Stimulated activated CD8-positive, alpha-beta memory T cell treated with anti-CD3 and anti-CD28 coated beads, Interleukin-7, amount 100 ng/mL, for 24 hours (primary cell): ENCODE data around the gene ZNF48.
"Not testable (repeated sequence)": the region's sequence is repeated elsewhere in the genome, so short reads cannot be mapped to it uniquely, and the experiment has no call there.

Experiments
- DNase-seq: peaks from one replicate; pipeline ENCODE4 v3.0.0-alpha.2; 2020; ENCODE audit warnings: low read depth

Gene ZNF48

GRCh38 chr16:30378236-30379157, 16.7 kb upstream of the ZNF48 start:
- peak; percentile 99 for DNase-seq

GRCh38 chr16:30379158-30379783, 15.9 kb upstream of the ZNF48 start:
- no peak for DNase-seq

- no peak for DNase-seq
These were observed 15.0 kb upstream of the ZNF48 start for GRCh38 chr16:30380072-30380802.

DNA sequence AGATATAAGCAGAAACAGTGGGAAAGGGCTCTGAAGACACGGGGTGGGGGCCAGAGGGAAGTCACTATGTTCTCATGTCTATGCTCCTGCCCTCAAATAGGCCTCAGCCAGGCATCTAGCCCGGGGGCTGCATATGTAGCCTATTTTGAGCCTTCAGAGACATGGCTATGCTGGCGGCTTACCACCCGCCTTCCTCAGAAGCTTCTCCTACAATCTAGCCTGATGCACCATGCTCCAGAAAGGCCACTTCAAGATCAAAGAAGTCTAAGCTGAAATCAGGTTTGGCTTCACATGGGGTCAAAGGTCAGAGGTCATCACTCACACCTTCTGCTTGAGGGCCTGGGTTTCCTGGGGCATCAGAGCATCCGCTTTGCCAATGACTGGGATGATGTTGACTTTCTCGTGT, 14.4 kb upstream of the ZNF48 start:
- DNase-seq: no peak

DNA sequence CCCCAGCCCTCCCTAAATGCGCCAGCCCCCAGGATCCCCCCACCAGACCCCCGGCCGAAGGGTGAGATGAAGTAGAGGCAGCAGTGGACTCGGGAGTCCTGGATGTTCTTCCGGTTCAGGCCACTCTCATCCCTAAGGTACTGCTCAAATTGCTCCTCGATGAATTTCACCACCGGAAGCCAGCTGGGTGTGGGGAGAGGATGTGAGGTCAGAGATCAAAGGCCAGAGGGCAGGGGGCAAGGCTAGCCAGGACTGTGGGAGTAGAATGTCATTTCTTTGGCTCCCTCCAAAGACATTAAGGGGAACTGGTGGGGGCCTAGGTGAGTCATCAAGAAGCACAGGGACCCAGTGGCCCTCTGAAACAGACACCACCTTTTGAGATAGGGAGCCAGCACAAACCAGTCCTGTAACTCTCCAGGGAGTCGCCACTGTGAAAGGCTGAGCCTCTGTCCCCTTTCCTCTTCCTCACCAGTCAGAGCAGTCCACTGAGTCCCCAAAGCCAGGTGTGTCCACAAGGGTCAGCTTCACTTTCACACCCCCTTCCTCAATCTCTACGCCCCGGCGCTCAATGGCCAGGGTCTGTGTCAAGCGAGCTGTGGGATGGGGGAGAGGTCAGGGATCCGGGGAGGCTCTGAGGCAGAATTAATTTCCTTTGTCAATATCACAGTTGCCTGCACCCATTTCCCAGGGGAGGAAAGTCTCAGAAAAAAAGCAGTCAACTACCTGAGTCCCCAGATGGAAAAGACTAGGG, 13.8 kb upstream of the ZNF48 start:
- DNase-seq: no peak

DNA sequence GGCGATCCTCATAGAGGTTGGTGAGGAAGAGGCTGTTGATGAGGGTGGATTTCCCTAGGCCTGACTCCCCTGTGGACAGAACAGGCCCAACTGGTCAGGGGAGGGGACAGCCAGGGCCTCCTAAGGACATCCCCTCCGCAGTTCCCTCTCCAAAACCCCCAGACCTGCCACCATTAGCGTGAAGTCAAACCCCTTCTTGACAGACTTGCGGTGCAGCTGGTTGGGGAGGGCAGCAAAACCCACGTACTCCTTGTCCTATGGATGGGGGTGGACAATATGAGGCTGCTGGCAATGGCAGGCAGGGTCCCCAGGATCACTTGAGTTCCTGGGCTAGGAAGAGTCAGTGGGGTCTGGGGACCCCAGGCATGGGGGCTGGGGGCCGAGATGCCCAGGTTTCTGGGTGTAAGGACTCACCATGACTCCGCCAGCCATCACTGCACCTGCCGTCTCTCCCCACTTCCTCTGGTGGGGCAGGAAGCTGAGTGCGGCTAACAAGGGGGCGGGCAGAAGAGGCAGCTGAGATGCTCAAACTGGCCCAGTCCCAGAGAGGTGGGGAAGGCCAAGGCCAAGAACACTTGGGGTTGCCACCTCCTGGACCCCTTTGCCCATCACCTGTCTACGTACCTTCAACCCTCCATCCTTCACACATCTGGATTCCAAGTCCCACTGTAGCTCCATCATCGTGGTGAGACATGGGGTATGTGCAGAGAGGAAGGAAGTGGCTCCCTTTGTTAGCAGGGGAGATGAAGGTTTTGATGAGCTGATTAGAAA, 12.9 kb upstream of the ZNF48 start, which contains the start of gene SEPTIN1:
TSS of gene SEPTIN1 (minus strand) at position 451 of the 771 bp plus-strand sequence. CDS start at position 432, 19 bp downstream.
- DNase-seq: no peak

DNA sequence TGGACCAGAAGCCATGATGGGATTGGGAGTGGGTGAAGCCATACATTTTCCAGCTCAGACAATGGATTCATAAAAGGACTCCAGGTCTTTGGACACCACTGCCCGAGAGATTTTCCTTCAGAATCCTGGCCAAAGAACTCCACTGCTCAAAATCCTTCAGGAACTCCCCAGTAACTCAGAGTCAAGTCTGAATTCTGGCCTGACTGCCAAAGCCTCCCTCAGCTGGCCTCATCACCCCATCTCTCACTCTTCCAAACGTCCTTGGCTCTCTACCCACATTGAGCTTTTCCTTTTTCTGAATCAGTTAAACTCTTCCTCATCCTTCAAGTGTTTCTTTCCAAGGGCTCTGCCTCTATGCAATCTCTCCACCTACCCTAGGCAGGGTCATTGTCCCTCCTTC, 11.7 kb upstream of the ZNF48 start:
- DNase-seq: no peak

GRCh38 chr16:30394592-30395154, 547 bp upstream of the ZNF48 start:
- no peak for DNase-seq

- no peak for DNase-seq
These were observed 869 bp downstream of the ZNF48 start for GRCh38 chr16:30395992-30396585.

DNA sequence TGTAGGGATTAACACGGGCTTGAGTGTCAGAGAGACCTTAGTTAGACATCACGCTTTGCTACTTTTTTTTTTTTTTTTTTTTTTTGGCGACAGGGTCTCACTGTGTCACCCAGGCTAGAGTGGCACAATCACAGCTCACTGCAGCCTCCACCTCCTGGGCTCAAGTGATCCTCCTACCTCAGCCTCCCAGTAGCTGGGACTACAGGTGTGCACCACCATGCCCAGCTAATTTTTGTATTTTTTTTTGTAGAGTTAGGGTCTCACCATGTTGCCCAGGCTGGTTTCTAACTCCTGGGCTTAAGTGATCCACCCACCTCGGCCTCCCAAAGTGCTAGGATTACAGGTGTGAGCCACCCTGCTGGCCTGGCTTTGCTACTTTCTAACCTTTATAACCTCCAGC, 1.4 kb downstream of the ZNF48 start:
- not testable (repeated sequence) for DNase-seq

- DNase-seq: no peak
These were observed 1.8 kb downstream of the ZNF48 start for GRCh38 chr16:30397056-30397455.

GRCh38 chr16:30397776-30398660, 2.8 kb downstream of the ZNF48 start:
- DNase-seq: no peak

DNA sequence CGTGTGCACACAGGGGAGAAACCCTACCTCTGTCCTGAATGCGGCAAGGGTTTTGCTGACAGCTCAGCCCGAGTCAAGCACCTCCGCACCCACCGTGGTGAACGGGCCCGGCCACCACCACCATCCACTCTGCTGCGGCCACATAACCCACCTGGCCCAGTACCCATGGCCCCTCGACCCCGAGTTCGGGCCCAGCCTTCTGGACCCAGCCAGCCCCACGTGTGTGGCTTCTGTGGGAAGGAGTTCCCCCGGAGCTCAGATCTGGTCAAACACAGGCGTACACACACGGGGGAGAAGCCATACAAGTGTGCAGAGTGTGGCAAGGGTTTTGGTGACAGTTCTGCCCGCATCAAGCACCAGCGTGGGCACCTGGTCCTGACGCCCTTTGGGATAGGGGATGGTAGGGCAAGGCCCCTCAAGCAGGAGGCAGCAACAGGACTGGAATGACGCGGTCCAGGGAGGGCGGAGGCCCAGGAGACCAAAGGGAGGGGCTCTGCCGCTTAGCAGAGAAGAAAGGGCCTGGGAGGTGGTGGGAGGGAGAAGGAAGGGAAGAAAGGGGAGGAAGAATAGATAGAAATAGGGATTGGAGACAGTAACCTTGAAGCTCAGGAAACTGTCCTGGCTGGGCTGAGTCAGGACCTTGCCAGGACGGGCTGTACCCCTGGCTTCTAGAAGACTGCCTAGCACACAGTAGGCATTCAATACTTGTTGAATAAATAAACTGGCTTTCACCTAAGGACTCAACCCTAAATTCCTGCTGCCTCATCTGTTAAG, 3.6 kb downstream of the ZNF48 start:
- no peak for DNase-seq

GRCh38 chr16:30399435-30400186, 4.4 kb downstream of the ZNF48 start:
- DNase-seq: no peak

- no peak for DNase-seq
These were observed 6.7 kb downstream of the ZNF48 start for GRCh38 chr16:30401768-30402425.

GRCh38 chr16:30406795-30407101, 11.5 kb downstream of the ZNF48 start:
- no peak for DNase-seq

DNA sequence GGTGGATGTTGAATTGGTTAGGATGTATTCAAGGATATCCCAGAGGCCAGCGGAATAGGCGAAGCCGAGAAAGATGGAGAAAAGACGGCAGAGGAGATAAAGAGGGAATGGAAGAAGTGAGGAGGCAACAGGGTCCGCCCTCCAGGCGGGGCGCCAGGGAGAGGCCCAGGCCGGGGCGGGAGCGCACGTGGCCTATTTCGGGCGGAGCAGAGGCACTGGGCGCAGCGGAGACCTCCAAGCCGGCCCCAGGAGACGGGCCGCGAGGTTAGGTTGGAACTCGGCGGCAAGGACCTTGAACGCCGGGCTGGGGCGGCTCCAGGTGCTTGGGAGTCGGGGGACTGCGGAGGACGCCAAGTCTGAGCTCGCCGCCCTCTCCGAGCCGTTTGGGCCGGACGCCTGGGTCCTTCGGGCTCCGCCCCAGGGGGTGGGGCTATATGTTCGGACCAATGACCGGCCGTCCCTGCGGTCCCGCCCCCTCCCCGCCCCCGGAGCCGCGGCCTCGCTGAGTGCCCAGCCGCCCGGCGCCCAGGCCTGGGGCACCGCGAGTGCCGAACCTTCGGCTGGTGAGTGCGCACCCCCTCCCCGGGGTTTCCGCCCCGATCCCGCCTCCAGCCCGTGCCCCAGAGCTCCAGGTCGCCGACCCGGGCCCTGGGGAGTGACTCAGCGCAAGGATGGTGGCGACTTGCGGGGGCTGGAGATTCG, 12.0 kb downstream of the ZNF48 start, which contains the start of gene ZNF771:
TSS of gene ZNF771 (plus strand) at position 505 of the 702 bp plus-strand sequence. CDS start 448 bp downstream, outside the sequence.
- peak; percentile 84 for DNase-seq
